Ishikawa (cell line): ENCODE data around the gene STON2.

Experiments used
- CEBPB ChIP-seq: IDR thresholded peaks from 2 replicates; pipeline ENCODE4 v1.6.1; 2012
- CREB1 ChIP-seq: IDR thresholded peaks from 2 replicates; pipeline ENCODE4 v1.6.1; 2012; ENCODE audit warnings: low read depth
- EGR1 ChIP-seq: IDR thresholded peaks from 2 replicates; pipeline ENCODE4 v1.6.1; 2012
- EP300 ChIP-seq: IDR thresholded peaks from 2 replicates; pipeline ENCODE4 v1.6.1; 2012; ENCODE audit warnings: borderline replicate concordance
- FOXM1 ChIP-seq: IDR thresholded peaks from 2 replicates; pipeline ENCODE4 v1.6.1; 2012; ENCODE audit warnings: low read depth, borderline replicate concordance
- NFIC ChIP-seq: IDR thresholded peaks from 2 replicates; pipeline ENCODE4 v1.6.1; 2012
- RAD21 ChIP-seq: IDR thresholded peaks from 2 replicates; pipeline ENCODE4 v1.6.1; 2012; ENCODE audit warnings: low read depth
- TAF1 ChIP-seq: IDR thresholded peaks from 2 replicates; pipeline ENCODE4 v1.6.1; 2012; ENCODE audit warnings: low read depth, mild to moderate bottlenecking
- TCF12 ChIP-seq: IDR thresholded peaks from 2 replicates; pipeline ENCODE4 v1.6.1; 2012; ENCODE audit warnings: low read depth
- TEAD4 ChIP-seq: IDR thresholded peaks from 2 replicates; pipeline ENCODE4 v1.6.1; 2012
- YY1 ChIP-seq: IDR thresholded peaks from 2 replicates; pipeline ENCODE4 v1.6.1; 2012; ENCODE audit warnings: low read depth
- ZBTB7A ChIP-seq: IDR thresholded peaks from 2 replicates; pipeline ENCODE4 v1.6.1; 2012; ENCODE audit warnings: low read depth
- TF ChIP-seq, protein P1 (sequence below): IDR thresholded peaks from 2 replicates; pipeline ENCODE4 v1.6.1; 2012
- TF ChIP-seq, protein P2 (sequence below): IDR thresholded peaks from 2 replicates; pipeline ENCODE4 v1.6.1; 2012
- TF ChIP-seq, protein P3 (sequence below): IDR thresholded peaks from 2 replicates; pipeline ENCODE4 v1.6.1; 2012; ENCODE audit warnings: low read depth, mild to moderate bottlenecking

The STON2 gene

DNA sequence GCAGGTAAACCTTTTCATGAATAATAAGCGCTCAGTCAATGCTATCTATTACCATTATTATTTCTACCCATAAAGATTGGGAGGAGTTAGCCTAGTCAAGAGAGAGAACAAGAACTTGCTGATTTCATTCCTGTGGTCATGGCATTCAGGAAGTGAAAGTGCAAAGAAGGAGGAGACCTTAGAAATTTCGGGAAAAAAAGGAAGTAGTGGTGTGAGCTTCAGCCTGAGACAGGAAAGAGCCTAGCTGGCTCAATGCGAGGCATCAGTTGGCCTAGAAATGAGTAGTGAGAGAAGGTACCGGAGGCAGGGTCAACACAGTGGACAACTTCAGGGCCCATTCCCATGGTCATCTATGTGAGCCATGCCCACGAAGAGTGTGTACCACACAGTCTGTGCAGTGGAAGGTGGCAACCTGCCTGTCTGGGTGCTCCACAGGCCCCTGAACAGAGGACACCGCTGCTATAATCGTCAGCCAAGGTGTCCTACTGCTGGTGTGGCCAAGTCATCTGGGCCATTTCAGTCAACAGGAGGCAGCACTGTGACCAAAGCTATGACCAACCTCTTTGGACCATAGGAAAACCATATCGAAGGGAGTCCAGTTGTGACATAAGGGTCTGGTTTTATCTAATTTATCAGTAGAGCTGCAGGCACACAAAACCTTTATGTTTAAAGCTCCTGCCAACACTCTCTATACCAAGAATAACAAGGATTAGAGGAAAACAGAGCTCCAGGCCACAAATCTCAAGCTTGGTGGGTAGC lies 16.2 kb upstream of the STON2 start:
- TF ChIP-seq CREB1: no peak
- TF ChIP-seq FOXM1: no peak
- TF ChIP-seq, protein P1, sequence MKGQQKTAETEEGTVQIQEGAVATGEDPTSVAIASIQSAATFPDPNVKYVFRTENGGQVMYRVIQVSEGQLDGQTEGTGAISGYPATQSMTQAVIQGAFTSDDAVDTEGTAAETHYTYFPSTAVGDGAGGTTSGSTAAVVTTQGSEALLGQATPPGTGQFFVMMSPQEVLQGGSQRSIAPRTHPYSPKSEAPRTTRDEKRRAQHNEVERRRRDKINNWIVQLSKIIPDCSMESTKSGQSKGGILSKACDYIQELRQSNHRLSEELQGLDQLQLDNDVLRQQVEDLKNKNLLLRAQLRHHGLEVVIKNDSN: no peak
- TF ChIP-seq, protein P2, sequence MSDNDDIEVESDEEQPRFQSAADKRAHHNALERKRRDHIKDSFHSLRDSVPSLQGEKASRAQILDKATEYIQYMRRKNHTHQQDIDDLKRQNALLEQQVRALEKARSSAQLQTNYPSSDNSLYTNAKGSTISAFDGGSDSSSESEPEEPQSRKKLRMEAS: no peak
- no peak for TF ChIP-seq YY1
- TF ChIP-seq, protein P3, sequence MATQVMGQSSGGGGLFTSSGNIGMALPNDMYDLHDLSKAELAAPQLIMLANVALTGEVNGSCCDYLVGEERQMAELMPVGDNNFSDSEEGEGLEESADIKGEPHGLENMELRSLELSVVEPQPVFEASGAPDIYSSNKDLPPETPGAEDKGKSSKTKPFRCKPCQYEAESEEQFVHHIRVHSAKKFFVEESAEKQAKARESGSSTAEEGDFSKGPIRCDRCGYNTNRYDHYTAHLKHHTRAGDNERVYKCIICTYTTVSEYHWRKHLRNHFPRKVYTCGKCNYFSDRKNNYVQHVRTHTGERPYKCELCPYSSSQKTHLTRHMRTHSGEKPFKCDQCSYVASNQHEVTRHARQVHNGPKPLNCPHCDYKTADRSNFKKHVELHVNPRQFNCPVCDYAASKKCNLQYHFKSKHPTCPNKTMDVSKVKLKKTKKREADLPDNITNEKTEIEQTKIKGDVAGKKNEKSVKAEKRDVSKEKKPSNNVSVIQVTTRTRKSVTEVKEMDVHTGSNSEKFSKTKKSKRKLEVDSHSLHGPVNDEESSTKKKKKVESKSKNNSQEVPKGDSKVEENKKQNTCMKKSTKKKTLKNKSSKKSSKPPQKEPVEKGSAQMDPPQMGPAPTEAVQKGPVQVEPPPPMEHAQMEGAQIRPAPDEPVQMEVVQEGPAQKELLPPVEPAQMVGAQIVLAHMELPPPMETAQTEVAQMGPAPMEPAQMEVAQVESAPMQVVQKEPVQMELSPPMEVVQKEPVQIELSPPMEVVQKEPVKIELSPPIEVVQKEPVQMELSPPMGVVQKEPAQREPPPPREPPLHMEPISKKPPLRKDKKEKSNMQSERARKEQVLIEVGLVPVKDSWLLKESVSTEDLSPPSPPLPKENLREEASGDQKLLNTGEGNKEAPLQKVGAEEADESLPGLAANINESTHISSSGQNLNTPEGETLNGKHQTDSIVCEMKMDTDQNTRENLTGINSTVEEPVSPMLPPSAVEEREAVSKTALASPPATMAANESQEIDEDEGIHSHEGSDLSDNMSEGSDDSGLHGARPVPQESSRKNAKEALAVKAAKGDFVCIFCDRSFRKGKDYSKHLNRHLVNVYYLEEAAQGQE: no peak
- TF ChIP-seq ZBTB7A: no peak
- no peak for TF ChIP-seq RAD21
- TF ChIP-seq CEBPB: no peak
- TF ChIP-seq NFIC: no peak
- TF ChIP-seq EP300: no peak
- no peak for TF ChIP-seq TEAD4

DNA sequence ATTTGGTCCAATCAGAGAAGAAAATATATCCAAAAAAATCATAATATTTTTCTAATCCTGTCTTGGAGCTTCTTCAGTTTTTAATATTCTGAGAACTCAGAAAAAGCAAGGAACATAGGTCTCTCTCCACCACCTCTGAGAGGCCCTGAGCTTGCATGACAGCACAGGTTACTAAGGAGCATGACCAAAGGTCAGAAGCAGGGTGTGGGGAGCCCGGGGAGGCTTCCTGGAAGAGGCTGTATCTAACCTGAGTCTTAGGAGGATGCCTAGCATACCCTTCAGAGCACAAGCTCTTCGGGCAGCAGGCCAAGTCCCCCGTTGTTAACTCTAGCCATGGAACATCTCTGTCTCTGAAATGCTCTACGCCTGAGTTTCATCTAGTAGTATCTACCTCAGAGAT lies 15.7 kb upstream of the STON2 start:
- TF ChIP-seq, protein P3: no peak
- no peak for TF ChIP-seq NFIC
- TF ChIP-seq EP300: no peak
- TF ChIP-seq CREB1: no peak
- no peak for TF ChIP-seq CEBPB
- no peak for TF ChIP-seq TEAD4
- no peak for TF ChIP-seq TAF1
- TF ChIP-seq RAD21: no peak
- no peak for TF ChIP-seq ZBTB7A
- TF ChIP-seq FOXM1: no peak
- TF ChIP-seq YY1: no peak

DNA sequence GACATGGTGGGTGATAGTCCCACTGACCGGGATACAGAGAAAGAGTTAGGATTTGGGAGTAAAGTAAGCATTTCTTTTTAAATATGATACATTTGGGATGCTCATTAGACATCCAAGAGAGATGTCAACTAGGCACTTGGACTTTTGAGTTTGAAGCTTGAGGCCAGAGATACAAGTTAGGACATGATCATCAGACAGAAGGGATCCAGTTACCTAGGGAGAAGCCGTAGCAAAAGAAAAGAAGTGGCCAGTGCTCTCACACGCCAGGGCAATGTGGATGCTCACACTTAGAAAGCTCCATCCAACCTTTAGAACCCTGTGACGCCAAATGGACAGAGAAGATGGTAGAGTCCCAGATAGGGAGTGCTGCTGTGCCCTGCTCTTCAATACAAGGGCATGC lies 14.0 kb upstream of the STON2 start:
- TF ChIP-seq, protein P3: no peak
- TF ChIP-seq TEAD4: no peak
- TF ChIP-seq TAF1: no peak
- TF ChIP-seq EP300: no peak
- TF ChIP-seq, protein P2: no peak
- TF ChIP-seq FOXM1: no peak
- no peak for TF ChIP-seq CEBPB

DNA sequence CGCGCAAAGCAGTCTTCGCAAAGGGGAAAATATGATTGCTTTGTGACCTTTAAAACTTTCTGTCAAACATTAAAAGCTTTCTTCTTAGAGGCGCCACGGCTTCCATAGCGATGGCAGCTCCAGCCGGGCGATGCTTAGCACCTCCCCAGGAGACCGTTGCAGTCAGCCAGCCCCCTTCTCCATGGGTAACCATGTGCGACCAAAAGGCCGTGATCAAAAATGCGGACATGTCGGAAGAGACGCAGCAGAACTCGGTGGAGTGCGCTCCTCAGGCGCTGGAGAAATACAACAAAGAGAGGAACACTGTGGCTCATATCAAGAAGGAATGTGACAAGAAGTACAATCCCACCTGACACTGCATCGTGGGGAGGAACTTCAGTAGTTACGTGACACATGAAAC lies 12.7 kb upstream of the STON2 start:
- TF ChIP-seq CREB1 (no peak), FOXM1 (no peak), EGR1 (no peak), TAF1 (no peak), RAD21 (no peak), TCF12 (no peak), EP300 (0 out of 2 replicates have a peak, but pooled peaks have one; percentile 29), ZBTB7A (no peak)
- TF ChIP-seq, protein P2: 0 out of 2 replicates have a peak, but pooled peaks have one; percentile 16

DNA sequence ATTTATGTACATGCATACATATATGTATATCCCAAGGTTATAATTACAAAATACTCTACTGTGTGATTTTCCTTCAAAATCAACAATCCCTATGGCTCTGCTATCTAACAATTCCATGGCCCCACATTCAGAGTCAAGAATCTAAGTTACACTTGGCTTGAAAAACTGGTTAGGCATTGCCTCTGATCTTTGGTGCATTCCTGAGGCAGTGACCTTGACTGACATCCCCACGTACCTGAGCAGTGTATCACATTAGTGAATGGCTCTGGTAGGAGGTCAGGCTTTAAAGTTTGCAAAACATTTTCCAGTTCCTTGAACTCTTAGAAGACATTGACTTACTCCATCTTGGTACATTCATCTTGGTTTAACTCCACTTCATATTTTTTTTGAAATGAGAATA lies 8.5 kb upstream of the STON2 start:
- peak; percentile 68 for TF ChIP-seq NFIC
- peak; percentile 94 for TF ChIP-seq TEAD4
- peak; percentile 76 for TF ChIP-seq TCF12
- TF ChIP-seq RAD21: peak; percentile 22; the same call in 1 of the 2 replicates
- no peak for TF ChIP-seq ZBTB7A
- TF ChIP-seq EP300: peak; percentile 87
- TF ChIP-seq YY1: no peak
- no peak for TF ChIP-seq EGR1
- TF ChIP-seq, protein P1: no peak
- TF ChIP-seq FOXM1: no peak
- TF ChIP-seq, protein P3: no peak
- TF ChIP-seq, protein P2: no peak; the same call in 1 of the 2 replicates
- TF ChIP-seq CEBPB: 0 out of 2 replicates have a peak, but pooled peaks have one; percentile 22
